ELR (cell line): ENCODE measurements around the gene ANO3.
"Not testable (repeated sequence)": the region's sequence is repeated elsewhere in the genome, so short reads cannot be mapped to it uniquely, and the experiment has no call there.

ENCODE experiments used
- DNase-seq: peaks from one replicate; pipeline ENCODE4 v3.0.0-alpha.2; 2015; ENCODE audit warnings: low read depth

Gene ANO3

DNA sequence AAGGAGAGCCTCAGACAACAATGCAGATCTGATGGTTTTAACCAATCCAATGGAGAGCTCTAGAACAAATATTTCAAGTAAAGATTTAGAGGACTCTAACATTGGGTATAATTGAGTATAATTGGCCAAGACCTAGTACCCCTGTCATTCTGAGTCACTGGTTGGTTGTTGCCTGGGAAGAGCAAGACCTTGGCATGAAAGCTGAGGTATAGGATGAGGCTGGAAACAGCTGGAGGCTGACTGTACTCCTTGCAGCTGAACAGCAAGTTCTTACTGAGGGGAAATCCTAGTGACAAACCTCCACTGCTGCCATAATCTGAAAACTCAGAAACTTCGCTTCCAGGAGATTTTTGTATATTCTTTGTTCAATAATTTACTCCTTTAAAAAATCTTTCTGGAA lies 294.4 kb downstream of the ANO3 start:
- no peak for DNase-seq

DNA sequence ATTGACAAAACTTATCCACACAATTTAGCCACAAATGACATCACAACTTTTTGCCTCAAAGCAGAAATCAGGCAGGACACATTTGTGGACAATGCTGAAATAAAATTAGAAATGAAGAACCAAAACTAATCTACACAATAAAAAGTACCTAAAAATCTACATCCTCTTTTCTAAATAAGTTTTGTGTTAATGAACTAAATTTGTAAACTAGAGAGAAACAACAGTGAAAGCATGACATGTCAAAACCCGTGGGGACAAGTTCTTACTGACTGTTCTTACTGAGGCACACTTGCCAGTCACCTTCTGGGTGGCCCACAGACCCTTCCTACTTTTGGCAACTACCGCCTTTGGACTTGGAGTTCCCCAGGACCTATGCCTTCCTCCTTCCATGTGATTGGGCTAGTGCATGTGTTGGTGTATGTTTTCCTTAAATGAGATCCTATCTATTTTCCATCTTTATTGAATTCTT lies 300.8 kb downstream of the ANO3 start:
- DNase-seq, result no peak

DNA sequence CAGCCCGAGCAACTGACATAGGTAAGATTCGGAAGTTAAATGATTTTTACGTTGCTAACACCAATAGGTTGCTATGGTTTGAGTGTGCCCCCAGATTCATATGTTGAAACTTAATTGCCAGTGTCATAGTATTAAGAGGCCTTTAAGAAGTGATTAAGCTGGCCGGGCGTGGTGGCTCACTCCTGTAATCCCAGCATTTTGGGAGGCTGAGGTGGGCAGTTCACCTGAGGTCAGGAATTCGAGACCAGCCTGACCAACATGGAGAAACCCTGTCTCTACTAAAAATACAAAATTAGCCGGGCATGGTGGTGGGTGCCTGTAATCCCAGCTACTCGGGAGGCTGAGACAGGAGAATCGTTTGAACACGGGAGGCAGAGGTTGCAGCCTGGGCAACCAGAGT lies 311.4 kb downstream of the ANO3 start:
- DNase-seq, result not testable (repeated sequence)

DNA sequence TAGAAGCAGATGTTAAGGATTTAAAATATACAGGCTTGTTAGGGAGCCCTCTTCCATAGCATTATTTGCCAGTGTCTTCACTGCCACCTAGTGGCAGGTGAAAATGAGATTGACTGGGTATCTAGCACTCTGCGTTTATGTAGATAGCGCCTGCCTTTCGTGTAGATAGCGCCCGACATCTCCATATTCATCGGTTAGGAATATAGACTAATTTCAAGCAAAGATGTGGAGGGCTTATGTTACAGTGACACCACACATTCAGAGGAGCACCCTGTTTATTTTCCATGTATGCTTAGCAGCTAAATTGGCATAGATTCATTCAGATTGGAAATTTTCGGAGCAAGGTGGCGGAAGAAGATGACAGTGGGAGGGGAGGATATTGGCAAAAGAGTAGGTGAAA lies 318.0 kb downstream of the ANO3 start:
- peak; percentile 60 for DNase-seq

DNA sequence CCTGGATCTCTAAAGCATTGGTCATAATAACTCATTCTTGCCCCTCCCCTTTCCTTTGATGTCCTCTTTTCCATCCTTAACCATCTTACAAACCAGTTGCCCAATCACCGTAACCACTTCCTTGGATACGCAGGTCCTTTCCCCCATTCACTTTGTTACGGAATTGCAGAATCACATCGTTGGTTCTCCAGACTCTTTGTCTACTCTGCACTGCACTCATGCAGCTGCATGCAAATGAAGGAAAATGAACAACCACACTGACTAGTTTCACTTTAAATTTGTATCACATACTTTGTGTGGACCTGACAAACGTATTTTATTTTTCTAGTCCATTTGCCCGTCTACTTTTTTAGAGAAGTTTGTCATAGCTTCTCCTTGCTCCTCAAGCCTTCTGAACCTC lies 320.0 kb downstream of the ANO3 start:
- no peak for DNase-seq

DNA sequence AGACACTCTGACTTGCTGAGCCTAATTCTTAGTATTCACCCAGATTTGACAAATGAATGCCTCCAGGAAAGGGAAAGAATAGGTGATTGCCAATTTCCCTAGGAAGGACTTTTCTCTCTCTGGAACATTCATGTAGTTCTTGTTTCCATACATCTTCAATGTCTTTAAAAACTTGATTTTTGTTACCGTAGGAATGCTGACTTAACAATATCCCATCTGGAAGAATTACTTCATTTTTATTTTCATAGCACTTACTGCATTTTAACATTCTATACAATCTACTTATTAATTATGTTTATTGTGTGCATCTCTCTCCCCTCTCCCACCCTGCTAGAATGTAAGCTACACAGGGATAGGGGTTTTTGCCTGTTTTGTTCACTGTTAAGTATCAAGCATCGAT lies 323.4 kb downstream of the ANO3 start:
- no peak for DNase-seq

DNA sequence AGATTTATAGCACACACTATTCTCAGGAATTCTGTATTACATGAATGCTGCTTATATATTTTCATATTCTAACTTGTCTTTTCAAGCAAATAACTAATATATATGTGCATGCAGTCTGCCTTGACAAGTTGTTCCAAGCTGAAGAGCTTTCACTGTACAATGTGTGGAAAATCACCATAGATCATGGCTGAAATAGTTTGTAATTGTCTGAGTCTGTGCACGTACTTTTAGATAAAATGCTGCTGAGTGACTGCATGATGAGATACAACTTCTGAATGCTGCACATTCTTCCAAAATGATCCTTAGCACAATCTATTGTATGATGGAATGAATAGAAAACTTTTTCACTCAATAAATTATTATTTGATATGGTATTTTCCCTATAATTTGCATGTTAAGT lies 331.0 kb downstream of the ANO3 start:
- DNase-seq, result no peak

DNA sequence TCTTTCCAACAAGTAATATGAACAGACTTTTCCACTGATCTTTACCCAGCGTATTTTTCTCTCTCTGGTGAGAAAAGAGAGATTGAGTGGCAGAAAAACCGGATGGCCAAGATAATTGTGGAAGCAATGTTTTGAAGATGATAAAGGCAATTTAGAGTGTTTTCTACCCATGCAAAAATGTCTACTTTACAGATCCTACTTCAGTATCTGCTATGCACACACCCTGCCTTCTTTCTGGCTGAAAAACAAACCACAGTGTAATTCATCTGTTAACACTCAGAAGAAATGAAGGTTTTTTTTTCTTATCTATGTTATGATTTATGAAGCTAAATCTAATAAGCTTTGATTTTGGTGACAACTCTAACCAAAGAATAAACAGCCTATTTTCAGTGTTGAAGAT lies 333.1 kb downstream of the ANO3 start:
- DNase-seq, result no peak

DNA sequence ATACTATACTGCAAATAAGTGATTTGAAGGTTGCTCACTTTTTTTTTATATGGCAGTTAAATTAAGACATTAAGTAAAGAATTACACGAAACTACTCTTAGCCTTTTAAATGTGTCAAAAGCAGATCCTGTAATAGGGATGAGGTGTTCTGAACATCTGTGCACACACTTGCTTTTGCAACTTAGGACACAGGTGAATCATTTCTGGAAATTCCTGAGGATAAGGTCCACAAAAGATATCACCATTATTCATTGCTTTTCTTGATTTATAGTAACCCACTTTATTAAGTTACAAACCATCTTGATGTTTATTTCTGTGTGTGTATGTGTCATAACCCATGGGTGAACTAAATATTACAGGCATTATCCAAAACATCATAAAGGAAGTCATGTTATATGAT lies 334.0 kb downstream of the ANO3 start:
- no peak for DNase-seq

DNA sequence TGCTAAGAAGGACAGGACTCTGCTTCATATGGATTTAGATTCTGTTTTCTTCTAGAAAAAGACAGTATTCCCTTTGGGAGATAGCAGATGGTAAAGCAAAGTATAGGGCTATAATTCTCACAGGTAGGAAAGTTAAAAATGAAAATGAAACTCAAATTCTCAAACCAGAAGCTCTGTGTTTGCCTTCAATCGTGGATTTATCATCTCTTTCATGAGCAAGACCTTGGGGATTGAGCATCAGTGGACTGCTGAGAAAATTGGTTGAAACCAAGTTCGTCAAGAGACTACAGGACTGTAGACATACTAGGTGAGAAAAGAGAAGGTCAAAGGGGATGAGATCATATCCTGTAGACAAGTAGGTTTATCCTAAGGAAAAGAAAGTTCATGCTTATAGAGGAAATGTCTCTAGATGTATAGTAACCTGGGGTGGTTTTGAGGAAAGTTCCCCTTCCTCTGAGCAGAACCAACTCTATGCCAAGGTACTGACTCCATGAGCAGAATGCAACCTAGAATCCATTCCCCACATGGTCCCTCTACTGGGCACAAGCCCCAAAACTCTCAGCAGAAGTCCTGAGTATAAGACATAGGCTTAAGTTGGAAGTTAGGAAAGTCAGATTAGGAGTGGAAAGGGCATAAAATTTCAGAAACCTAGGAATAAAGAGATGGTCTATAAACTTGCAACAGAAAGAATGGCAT lies 343.5 kb downstream of the ANO3 start:
- no peak for DNase-seq

DNA sequence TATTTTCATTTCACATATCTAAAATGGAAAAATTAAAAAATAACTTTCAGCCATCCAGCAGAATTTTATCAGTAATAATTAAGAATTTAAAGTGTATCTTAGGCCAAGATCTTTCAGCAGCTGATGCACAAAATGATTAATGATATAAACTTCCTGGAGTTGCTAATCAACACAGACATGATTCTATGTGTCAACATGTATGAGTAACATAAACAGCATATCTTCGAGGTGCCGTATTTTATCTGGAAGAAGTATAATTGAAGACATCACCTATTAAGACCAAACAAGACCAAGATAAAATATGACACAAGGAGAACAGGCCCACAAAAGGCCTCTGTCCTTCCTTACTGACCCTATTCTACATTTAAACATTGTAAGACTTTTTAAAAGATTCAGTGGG lies 344.7 kb downstream of the ANO3 start:
- DNase-seq, result no peak

DNA sequence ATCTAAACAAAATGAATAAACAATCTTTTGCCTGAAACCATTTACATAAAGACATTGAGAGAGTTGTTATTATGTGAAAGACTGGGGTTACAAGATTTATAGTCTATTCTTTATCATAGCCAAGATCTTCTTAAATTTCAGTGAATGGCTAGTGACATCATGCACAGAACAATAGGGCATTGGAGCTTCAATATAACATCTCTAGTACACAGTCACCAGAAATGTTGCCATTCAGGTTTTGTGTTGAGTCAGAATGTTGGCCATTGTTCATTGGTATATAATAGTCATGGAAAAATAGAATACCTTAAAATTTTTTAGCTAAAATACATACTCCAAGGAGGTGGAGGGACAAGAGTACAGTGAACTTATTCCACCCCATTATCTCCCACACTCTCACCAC lies 345.6 kb downstream of the ANO3 start:
- DNase-seq, result no peak

DNA sequence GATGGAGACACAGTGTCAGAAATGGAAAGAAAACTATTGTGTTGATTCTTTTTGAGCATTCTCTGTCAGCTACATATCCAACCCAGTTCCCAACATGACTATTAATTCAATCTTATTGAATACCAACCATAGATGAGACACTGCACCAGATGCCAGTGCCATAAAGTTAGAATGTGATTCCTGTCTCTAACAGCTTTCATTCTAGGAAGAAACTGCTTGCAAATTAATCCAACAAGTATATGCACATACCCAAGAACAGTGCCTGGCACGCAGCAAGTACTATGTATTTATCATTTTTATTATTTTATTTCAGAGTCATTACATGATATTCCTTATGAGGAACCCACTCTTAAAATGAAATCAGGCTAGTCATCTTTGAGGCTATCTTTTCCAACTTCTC lies 355.4 kb downstream of the ANO3 start:
- no peak for DNase-seq

DNA sequence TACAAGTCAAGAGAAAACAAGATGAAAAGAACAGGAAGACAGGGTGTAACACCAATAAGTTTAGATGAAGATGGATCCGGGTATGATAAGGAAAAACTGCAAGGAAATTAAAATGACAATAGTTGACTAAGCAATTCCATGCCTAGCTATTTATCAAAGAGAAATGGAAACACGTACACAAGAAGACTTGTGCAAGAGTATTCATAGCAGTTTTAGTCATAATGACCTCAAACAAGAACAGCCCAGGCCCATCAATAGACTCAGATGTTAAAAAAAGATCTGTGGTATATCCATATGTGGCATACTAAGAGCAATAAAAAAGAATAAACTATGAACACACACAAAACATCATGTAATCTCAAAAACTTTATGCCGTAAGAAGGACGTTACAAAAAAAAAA lies 356.8 kb downstream of the ANO3 start:
- no peak for DNase-seq

DNA sequence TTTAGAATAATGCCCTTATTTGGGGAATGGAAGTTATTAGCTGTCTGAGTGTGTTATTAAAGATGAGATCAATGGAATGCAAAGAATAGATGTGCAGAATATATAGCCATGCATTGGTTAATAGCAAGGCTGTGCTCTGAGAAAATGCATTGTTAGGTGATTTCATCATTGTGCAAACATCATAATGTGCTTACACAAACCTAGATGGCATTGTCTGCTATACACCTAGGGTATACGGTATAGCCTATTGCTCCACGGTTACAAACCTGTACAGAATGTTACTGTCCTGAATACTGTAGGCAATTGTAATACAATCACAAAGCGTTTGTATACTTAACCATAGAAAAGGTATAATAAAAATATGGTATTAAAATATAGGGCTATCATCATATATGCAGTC lies 364.4 kb downstream of the ANO3 start:
- no peak for DNase-seq

DNA sequence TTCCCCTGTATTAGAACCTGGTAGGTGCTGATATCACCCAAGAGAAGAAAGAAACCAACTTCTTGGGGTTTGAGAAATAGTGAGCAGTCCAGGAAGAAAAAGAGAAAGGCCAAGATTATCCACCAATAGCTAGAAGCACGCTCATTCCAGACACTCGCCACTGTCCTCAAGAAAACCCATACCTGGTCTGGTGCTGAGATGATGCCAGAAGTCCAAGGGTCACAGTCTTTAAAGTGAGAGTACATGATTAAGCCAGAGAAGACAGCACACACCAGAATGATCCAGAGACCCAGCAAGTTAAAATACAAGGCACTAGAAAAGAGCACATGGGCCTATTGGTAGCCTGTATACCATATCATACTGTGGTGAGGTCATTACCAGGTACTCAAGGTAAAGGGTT lies 366.3 kb downstream of the ANO3 start:
- DNase-seq, result no peak

DNA sequence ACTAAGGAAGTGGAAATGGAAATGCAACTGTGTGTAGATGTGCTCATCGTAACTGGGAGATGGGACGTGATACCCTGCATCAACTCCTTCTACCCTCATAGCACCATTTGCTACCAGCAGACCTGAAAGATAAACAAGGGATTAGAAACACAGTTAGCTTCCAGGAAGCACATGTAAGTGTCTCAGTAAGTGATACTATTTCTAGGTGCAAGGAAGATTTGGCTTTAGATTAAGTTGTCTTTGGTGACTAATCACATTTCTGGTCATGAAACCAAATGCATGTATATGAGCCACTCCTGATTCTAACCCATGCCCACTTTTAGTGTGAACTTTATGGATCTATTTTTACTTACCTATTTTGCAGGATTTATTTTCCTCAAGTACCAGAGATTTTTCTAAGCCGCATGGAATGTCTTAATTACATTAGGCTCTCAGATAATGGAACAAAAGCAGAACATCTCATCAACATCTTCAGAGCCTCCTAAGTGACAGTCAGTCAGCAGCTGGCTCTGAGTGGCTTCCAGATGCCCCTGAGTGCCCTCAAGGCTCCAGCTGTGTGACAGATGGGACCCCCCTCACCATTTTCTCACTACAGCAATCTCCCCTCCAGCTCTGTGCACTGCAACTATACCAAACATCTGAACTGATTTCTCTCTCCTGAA lies 368.8 kb downstream of the ANO3 start:
- DNase-seq, result no peak

DNA sequence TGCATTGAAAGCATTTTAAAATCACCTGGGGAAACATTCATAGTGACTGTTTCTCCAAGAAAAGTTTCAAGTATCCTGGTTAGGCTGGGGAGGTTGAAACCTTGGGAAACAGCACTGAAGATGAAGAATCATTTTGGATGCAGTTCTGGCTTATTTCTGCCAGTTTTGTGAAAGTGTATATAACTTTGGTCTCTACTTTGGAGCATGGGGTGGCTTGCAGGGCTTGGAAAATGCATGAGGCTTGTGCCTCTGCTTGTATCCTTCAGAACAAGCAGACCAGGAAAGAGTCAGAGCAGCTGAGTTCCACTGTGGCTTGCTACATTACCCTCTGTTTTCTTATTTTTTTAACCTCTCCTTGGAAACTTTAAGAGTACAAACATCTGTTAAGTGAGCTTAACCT lies 370.5 kb downstream of the ANO3 start:
- no peak for DNase-seq

DNA sequence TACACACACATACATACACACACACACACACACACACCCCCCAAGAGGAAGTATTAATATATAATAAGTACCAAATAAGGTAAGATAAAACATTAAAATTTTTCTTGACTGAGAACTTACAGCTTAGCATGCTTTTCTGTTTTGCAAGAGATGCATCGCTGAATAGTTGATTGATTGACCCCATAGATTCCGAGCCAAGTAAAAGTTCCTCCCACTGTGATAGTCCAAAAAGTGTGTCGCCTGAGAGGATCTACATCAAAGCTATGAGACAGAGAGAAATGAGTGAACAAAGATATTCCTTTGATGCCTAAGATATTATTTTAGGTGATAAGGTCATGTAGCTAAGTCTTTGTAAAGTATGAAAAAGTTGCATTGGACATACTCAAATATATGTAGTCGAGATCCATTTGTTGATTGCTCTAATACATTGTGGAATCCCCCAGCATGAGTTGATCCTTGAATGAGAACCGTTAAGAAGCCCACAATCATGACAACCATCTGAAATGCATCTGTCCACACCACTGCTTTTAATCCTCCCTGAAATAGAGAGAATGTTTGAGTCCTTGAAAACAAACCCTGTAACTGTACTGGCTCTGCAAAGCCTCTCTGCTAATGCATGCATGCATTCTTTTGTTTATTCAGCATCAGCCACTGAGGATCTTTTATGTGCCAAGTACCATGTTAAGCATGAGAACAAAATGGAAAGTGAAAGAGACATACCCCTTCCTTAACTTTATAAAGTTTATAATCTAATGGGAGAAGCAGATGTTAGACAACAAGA lies 371.7 kb downstream of the ANO3 start:
- no peak for DNase-seq

DNA sequence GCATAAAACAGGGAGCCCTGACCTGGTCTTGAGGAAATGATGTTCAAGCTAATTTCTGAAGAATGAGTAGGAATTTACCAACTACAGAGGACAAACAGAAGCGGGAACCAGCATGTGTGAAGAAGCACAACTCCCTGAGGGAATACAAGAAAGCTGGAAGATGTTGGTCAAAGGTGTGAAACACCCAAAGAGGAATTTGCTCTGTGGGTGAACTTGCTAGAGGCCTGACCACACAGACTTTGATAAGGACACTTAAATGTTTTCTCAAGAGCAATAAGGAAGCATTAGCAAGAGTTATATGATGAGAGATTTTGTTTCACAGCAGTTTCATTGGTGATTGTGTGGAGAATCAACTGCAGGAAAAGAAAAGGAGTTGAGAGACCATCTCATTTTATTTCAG lies 372.3 kb downstream of the ANO3 start:
- no peak for DNase-seq

DNA sequence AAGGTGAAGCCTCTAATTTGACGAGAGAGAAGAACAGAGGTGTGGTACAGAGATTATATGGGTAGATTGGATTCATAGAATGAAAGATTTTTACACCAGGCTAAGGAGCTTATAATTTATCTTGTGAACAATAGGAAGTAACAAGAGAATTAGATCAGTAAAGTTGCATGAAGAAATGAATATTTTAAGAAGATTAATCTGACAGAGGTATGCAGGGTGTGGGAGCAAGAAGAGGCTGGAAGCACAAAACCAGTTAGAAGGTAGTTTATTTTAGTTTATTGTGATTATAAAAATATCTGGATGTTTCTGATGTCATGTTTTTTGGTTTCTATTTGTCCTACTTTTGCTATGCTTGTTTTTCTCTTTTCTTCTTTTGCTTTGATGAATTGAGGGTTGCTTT lies 374.3 kb downstream of the ANO3 start:
- no peak for DNase-seq

DNA sequence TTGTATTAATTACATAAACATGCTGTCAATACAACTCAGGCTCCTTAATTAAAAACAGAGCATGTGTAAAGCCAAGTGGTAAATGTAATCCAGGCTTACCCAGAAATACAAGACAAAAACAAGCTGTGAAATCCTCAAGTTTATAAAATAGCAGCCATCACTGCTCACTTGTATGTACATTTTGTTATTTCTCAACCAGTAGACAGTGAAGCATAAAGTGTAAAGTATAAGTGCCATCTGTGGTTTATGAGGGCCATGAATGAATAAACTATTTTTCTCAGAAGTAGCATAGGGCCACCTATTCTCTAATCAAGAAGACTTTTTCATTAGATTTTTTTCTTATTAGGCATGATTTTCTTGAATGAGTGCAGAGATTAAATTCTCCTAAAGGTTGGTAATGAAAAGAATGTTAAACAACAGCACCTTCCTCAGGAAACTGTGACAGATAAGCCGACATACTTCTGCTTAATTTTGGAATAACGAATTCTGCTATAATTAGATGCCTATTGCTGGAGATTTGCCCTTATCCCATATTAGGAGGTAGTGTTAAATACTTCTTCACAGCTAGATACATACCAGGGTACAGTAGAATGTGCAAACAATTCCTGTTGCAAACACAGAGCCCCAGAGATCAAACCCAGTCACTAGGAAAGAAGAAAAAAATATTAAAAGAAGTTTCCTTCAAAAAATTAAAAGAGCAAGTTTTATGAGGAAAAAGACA lies 377.0 kb downstream of the ANO3 start:
- DNase-seq, result no peak

DNA sequence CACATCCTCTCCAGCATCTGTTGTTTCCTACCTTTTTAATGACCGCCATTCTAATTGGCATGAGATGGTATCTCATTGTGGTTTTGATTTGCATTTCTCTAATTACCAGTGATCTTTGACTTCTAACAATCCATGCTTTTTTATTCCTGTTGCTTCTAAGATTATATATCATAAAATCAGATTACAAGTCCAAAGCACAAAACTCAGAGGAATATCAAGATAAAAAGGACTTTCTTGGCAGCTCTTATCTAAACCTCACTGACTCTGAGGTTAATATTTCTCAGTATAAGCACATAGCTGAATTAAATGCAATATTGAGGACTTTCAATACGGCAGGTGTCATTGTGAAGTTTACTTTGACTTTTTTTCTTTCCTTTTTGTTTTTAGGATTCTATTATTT lies 378.6 kb downstream of the ANO3 start:
- no peak for DNase-seq
